Fibroblast of the aortic adventitia (primary cell): ENCODE results near the gene PLXNA2. TPM values are rescaled to one million over a fixed set of nuclear protein-coding genes. Genes with fewer than 3 reads are reported as not detected.

ENCODE experiments used
- DNase-seq: peaks from one replicate; pipeline ENCODE4 v3.0.0-alpha.2; 2010; ENCODE audit warnings: low read depth
- H3K4me3 ChIP-seq: 2 replicates; pipeline ENCODE4 v1.5.1; 2011; ENCODE audit warnings: low read depth, mild to moderate bottlenecking, control low read depth, low read length, moderate library complexity
- CTCF ChIP-seq: IDR thresholded peaks from 2 replicates; pipeline ENCODE4 v1.5.1; 2011; ENCODE audit warnings: mild to moderate bottlenecking, low read length, control low read depth, inconsistent platforms; ENCODE audit not compliant: insufficient read depth
- total RNA-seq: library from RNA; depleted of rRNA; stranded (reverse); fragments of >200 nt; gene quantifications from 2 replicates; pipeline ENCODE4 v1.2.3, GENCODE V29; 2012; ENCODE audit warnings: low replicate concordance

The PLXNA2 gene
- total RNA-seq, 1 donor: 8.0 TPM

DNA sequence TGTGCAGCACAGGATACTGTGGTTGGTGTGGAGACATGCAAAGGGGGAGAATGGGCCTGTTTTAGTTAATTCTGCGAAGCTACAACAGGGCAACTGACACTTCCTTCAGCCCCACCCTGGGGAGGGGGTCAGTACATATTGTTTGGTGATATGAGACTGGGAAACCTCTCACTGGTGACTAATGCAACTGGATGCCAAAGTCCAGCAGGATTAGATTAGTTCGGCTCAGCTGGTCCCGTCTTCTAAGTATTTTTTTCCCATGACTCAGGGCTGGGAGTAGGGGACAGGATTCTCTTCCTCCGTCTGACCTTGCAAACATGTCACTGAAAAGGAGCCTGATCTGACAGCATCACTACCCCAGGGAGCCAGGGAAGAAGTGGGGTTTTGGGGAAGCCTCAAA, 43.0 kb downstream of the PLXNA2 start:
- no peak for TF ChIP-seq CTCF
- peak; percentile 96 for DNase-seq
- no peak overlapping the region for H3K4me3 ChIP-seq

DNA sequence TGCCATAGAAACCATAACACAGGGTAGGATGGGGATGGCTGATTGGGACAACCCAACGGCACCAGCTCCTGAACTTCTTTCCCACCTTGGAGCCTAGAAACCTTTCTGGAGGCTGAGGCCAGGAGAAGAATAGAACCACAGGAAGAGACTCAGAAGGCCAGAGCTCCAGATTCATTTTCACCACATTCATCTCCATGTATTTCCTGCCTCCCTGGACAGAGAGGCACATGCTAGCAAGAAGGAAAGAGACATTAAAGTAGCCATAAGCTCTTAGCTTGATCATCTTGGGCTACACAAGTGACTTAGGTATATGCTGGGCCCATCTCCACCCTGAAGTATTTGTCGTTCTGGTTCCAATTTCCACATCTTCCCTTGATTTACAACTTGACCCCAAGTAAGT, 44.1 kb downstream of the PLXNA2 start:
- no peak for DNase-seq
- H3K4me3 ChIP-seq: no peak overlapping the region
- TF ChIP-seq CTCF: no peak

- TF ChIP-seq CTCF: no peak
- H3K4me3 ChIP-seq: no peak overlapping the region
- DNase-seq: no peak
Measured at GRCh38 chr1:208198236-208198635, 45.9 kb downstream of the PLXNA2 start.

- no peak for DNase-seq
- TF ChIP-seq CTCF: no peak
- H3K4me3 ChIP-seq: no peak overlapping the region
Measured at GRCh38 chr1:208194944-208195343, 49.2 kb downstream of the PLXNA2 start.

DNA sequence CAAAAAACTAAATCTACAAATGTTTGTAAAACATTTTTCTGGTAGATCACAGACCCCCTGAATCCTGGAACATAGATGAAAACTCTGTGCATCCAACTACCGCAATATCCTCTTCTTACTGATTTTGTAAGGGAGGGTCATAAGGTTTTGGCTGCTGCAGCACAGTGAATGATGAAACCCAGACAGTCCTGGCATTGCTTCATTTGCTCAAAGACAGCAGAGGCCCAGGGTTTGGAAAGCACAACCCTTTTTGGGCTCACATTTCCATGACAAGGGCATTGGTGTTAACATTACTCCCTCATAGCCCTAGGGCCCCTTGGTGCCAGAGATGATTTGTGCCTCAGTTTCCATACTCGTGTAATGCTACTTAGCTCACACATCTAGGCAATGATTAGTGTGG, 51.2 kb downstream of the PLXNA2 start:
- DNase-seq: peak; percentile 84
- TF ChIP-seq CTCF: no peak
- H3K4me3 ChIP-seq: no peak overlapping the region

GRCh38 chr1:208190784-208191183, 53.4 kb downstream of the PLXNA2 start:
- no peak overlapping the region for H3K4me3 ChIP-seq
- no peak for DNase-seq
- TF ChIP-seq CTCF: no peak

GRCh38 chr1:208189716-208190115, 54.5 kb downstream of the PLXNA2 start:
- no peak for TF ChIP-seq CTCF
- H3K4me3 ChIP-seq: no peak overlapping the region
- DNase-seq: no peak
